NCI-H2081 treated with DMSO at 0.1 percent for 48 hours (cell line): ENCODE measurements around the gene ROBO1.
"Not testable (repeated sequence)": the region's sequence is repeated elsewhere in the genome, so short reads cannot be mapped to it uniquely, and the experiment has no call there.

Source experiments
- DNase-seq: peaks from one replicate; lab custom pipeline; 2025; lab: John Stamatoyannopoulos, UW

ROBO1 gene

DNA sequence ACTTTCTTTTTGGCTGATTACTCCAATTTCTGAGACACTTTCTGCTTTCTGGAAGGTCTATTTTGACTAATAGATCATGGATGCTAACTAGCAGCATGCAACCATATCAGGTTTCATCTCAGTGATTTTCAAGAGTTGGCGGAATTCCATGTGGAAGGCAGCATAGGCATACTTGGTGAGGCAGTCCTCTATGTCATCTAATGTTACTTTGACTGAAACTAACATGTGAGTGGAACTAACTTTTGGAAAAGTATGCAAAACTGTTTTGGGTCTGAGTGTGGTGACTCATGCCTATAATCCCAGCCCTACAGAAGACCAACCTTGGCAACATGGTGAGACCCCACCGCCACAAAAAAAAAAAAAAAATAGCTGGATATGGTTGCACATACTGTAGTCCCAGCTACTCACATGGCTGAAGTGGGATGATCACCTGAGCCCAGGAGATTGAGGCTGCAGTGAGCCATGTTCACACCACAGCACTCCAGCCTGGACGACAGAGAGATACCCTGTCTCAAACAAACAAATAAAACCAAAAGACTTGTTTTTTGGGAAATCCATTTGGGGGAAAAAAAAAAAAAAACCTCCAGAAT, 1033.7 kb downstream of the ROBO1 start:
- DNase-seq, result no peak

DNA sequence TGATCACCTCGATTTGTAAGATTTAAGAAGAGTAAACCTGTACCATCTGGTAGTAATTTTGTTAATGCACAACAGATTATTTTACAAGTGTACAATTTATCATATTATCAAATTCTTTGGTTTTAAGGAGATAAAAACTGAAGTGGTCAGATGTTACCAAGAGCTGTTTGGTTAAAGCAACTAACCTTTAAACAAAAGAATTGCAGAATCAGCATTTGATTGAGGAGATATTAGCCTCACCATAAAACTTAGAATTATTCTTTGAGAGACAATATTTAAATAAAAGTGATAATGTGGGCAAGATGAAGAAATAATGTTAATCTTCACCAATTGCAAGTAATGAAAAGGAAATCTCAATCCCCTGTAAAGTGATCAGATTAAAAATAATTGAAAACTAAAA, 1034.9 kb downstream of the ROBO1 start:
- no peak for DNase-seq

DNA sequence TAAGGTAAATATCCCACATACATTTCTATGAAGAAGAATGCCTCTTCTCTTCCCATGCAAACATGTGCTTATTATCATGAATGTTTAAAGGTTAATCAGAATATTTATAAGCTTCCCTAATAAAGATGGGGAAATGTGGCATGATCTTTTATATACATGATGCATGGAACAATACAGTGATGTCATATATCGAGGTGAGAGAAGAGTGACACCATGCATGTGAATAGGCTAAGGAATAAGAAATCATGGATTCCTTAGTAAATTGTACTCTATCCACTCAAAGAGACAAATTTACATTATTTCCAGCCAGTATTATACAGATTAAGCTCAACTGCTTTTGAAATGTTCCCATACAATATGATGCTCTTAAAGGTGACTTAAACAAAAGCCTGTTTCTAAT, 1035.3 kb downstream of the ROBO1 start:
- DNase-seq, result no peak

DNA sequence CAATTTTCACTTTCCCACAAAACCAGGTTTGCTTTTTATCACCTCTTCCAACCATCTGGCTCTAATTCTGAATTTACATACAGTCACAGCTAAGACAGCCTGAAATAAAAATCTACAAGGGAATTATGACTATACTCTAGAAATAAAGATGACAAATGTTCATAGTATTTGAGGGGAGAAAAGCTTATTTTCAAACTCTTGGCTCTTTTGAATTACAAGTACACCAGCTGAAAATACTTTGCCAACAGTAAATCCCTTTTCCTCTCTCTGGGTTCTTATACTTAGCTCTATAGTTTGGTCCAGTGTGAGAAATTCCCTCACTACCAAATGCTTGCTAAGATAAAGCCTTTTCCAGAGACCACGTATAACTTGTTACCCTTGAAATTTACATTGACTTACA, 1037.9 kb downstream of the ROBO1 start:
- DNase-seq, result no peak

DNA sequence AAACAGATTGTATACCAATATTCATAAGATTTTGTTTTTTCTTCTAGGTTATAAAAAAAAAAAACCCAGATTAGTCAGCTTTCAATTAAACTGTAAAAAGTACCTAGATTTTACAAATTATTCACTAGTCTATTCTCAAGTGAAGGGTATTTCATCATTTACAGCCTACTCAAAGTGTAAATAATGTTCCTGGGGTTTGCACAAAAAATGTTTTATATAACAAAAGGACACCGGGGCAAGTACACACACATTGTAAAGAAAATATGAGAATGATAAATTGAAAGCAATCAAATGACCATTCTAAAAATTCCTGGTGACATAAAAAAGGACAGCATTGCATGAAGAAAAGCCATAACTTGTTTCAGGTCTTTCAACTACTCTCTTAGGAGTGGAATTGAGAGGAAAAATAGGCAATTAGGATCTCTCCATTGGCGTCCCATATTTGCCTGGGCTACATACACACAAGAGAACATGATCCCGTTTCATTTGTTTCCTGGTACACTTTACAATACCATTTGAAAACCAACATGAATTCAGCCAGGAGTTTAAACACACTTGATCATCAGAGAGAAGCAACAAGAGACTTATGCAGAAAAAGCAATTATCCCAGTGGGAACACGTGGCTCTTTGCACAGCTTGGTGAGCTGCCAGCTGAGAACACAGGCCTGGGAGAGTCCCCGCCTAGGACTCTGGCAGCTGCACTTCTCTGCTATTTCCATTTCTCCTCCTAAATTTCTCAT, 1039.2 kb downstream of the ROBO1 start:
- peak; percentile 98 for DNase-seq

DNA sequence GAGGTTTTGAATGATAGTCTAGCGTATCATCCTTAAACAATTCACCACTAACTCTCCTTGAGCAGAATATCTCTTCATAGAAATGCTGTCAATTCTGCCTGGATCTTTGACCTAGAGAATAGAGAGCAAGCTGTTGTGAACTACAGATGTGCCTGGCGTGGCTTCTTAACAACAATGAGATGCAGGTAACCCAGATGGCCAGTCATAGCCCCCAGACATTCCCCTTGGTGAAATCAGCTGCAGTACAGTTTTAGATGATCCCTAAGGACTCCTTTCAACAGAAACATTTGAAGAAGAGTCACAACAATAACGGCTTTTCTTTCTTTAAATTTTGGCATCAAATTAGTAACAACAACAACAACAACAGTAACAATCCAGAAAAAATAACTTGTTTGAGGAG, 1041.3 kb downstream of the ROBO1 start:
- no peak for DNase-seq

DNA sequence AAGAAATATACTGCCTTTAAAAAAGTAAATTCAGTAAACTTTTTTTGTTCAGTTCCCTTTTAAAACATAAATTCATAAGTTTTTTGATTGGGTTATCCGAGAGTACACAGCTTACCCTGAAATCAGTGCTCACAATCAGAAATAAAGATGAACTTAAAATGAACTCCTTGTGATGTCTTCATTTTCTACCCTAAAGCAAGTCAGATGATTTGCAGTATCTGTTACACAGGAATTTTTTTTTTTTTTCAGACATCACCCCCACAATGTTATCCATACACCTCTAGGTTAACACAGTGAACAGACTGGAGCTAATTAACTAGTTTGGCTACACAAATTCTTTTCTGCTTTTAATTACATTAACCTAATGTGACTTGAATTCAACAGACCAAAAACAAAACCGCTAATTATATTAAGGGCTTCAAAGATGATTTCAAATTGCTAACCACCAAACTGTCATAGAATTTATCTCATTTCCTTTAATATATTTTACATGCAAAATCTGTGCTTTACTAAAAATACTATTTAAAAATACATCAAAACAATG, 1042.0 kb downstream of the ROBO1 start:
- DNase-seq, result no peak

DNA sequence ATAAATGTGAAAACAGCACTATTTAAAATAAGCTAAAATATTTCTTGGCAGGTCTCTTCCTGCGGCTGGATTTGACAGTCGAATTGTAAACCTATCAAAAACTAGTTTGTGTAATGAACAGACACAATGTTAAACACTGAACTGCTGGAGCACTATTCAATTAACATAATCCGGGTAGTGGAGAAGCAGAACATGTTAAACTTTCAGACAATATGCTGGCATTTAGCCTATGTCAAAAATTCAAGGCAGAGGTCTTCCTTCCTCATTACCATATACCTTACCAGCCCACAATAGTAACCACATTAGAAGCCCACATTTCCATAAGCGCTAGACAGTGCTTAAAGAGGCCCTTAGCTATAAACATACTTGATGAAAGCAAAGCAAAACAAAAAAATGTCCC, 1042.9 kb downstream of the ROBO1 start:
- DNase-seq, result no peak

DNA sequence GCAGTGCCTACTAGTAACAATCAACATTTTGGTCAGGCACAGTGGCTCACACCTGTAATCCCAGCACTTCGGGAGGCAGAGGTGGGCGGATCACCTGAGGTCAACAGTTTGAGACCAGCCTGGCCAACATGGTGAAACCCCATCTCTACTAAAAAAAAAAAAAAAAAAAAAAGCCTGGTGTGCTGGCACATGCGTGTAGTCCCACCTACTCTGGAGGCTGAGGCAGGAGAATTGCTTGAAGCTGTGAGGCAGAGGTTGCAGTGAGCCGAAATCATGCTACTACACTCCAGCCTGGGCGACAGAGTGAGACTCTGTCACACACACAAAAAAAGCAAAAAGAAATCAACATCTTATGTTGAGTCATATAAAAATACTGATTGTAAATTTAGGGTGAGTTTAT, 1043.4 kb downstream of the ROBO1 start:
- DNase-seq, result not testable (repeated sequence)

DNA sequence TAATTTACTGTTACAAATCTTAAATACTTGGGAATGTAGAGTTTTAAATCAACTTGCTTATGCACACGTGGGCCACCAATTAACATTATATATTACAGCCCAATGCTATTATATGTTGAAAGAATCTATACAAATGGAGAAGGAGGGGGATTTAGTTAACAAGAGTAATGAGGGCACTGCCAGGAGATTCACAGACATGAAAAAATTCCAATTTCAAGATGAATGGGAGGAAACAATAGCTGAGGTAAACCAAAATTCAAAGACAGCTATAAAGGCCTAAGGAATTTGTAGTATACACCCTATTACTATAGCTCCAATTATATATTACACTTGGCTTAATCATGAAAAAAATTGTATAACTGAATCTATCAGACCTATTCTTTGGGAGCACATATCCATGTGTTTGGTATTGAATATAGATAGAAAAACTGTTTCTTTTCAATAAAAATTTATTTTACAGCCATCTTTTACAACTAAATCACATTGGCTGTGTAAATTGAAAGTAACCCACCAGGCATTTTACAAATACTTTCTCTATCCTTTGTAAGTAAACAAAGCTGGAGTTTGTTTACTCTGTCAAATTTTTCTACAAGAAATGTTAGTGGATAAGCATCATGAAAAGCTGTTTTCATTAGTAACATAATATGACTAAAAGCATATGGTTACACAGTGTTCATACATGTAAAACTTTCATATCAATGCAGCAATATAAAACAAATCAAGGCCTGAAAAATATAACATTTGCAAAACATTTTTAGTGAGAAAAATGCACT, 1045.8 kb downstream of the ROBO1 start:
- no peak for DNase-seq

DNA sequence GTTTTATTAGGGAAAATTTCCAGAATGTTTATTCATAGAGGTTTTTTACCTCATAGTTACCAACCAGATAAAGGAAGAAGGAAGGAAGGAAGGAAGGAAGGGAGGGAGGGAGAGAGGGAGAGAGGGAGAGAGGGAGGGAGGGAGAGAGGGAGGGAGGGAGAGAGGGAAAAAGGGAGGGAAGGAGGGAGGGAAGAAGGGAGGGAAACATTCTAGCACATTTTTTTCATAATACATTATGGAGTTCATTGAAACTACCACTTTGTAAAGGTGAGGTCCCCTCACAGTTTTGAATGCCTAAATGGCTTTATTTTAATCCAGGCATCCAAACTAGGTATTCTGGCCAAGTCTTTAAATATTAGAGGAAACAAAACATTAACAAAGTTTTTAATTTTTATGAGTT, 1049.1 kb downstream of the ROBO1 start:
- DNase-seq, result no peak

DNA sequence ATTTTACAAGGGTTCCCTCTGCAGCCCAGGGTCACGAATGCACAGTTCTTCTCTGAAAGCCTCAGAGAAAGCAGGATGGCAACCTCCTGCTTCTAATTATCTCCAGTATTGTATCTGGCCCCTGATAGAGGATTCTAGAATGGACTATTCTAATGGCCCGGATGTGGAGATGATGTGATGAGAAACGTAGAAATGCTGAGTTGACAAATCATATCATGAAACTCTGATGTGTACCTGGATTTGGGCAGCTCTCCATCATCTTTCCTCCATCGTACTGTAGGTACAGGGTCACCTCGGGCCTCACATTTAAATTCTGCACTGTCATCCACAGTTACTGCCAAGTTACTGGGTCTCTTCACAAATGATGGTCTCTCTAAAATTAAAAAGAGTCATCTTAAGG, 1050.8 kb downstream of the ROBO1 start:
- DNase-seq, result no peak

DNA sequence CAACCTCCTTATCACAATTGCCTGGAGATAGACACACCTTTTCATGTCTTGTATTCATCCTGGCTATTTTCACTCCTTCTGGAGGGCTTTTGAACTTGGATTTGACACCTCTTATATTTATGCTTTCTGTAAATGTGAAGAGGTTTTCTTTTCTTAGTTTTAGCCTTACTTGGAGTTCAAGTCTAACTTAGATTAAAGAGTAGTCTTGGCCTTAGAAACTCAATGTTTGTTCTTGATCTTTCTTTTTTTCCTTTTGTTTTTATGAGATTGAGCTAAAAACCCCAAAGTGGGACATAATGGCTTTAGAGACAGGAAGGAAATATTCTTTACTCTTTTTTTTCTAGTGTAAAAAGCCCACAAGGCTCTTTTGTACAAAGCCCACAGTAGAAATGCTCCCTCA, 1054.9 kb downstream of the ROBO1 start:
- DNase-seq, result no peak

DNA sequence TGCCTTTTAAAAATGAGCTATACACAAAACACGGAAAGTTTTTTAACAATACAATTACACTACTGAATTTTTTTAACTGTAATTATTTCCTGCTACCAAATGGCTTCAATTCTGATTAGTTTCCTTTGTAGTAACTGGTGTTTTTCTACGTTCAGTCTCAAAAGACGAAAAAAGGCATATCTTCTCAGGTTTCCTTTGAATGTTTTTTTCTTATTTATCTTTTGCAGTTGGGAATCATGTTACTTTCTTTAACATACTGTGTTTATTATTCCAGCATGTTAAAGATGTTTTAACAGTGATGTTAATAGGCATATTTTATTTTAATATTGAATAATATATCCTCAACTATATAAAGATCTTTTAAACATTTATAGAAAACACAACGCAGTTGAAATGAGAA, 1055.5 kb downstream of the ROBO1 start:
- DNase-seq, result no peak

DNA sequence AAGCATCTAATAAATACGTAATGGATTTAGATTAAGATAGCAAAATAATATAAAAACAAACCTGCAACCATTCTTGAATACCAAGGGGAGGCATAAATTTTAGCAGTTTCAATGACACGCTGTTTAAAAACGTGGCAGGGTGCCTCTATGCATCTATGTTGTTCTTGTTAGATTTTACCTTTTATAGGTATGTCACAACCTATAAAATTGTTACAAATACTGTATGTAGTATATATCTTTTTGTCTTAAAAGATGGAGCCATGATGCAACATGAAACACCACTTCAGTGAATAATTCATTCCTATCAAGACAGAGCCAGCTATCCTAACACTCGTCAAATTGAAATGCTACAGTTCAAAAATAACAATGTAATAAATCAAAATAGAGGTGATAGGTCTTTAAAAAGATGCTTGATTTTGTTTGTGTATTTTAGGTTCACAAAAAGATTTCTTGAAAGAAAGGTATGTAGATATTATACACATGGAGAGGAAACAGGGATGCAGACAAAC, 1059.2 kb downstream of the ROBO1 start:
- DNase-seq, result no peak

DNA sequence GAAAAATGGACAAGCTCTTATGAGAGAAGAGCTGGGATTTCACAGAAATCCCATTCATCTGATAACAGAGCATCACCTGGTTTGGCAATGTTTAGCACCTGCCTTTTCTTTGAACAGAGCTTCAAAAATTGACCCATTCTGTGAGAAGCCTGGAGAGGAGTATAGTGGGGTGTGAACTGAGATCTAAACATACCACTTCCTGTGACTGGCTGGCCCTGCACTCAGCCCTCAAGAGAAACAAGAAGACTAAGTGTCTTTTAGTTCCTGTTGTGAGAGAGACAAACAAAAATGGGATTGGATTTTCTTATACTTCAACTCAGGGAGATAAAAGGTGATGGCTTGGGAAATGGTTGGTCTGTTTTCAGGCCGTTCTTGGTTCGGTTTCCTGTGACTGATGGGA, 1060.2 kb downstream of the ROBO1 start:
- no peak for DNase-seq

DNA sequence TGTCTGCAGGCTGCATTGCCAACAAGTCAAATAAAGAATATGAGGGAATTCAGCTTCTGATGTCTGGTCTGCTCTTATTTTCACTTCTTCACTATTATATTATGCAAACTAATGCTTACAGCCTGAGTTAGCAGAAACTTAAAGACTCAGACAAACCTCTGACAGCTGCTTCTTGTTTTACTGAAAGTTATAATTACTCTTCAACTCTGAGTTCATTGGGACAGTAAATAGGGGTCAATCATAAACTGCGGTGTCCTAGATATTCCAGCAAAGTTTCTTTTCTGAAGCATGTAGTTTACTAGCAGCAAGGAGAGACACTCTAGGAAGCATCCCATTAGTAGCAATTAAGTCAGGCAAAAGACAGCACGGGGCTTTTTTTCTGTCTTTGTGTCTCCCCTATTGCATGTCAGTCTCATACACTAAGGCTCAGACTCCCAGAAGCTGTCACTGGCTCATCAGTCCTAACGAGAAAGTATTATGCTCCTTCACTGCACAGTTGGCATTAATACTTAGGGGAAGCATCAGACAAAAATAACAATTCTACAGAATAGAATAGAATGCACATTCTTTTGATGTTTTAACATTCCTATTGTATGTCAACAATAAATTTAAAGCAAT, 1060.8 kb downstream of the ROBO1 start:
- no peak for DNase-seq

DNA sequence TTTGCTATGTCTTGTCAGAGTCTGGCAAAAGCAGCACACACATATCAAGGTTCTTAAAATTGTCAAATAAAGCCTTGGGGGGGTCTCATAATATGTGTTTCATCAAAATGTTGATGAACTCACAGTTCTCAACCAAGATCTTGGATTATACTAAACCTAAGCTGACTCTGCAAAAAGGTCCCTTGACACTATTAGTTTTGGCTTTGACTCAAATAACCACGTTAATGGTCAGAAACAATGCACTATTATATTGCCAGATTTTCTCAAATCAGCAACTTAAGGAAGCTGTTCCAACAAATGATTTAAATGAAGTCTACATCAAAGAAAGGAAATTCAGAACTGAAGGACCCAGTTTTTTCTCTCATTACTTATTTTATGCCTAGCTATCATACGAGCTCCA, 1063.9 kb downstream of the ROBO1 start:
- DNase-seq, result no peak

DNA sequence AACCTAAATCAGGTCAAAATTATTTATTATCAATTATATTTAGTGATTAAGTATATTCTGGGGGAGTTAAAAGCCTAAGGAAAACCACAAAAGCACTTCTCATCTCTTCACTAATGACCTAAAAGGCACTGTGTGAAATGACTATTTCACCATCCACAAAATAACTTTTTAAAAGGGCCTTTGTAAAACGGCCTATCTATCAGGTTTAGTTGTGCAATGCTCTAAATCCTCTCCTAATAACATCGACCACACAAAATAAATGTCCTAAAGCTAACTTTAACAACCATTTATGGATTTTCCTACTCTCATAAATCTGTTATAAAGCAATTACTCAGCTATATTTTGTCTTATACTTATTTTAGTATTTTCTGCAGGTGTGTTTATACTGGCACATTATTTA, 1066.3 kb downstream of the ROBO1 start:
- DNase-seq, result no peak

DNA sequence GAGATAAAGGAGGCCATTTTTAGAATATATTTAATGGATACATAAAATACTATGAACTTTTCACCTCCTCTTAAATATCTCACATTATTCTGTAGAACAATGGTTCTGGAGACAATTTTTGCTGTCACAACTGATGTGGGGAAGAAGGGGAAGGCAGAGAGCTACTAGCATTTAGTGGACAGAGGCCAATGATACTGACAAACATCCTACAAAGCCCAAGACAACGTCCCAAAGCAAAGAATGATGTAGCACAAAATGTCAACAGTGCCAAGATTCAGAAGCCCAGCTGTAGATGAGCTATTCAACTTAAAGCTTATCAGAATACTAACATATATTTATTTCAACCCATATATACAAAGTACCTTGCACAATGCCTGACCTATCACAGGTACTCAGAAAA, 1069.4 kb downstream of the ROBO1 start:
- no peak for DNase-seq

DNA sequence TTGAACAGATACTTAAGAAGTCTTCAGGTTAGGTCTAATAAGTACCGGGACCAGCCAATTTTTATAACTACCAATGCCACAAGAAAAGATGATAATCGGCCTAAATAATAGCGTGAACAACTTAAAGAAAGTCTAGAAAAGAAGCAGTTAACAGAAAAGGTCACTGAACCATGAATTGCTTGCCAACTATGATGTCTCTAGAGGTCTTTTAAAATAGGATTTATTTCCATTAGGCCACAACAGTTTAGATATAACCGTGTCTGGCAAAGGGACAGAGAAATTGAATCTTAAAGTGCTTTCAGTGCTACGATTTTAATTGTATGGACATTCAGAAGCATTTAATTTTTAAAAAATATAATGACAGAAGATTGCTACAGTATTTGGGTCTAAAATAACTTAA, 1070.4 kb downstream of the ROBO1 start:
- DNase-seq, result no peak

DNA sequence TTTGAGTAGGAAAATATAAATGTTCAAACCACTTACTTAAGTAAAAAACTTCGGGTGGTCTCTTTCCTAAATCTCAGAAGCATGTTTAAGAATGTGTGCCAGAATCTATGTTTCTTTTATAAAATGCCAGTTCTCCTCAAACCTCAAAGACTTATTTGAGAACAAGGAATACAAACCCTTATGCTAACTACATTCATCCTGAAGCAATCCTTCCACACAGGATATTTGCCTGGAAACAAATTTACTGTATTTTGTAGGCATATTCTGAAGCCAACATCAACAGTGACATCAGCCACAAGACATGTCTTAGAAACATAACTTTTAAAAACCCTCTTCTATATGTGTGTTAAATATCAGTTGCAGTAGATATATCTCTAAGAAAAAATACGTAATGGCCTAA, 1077.0 kb downstream of the ROBO1 start:
- DNase-seq, result no peak
